Activated T-cell treated with anti-CD3 and anti-CD28 coated beads, Interleukin-2, amount 50 U/mL, for 48 hours (primary cell): Measurements from ENCODE around the gene RNF220.

Source experiments
- DNase-seq, 2 experiments: peaks; one replicate each; pipeline ENCODE4 v3.0.0-alpha.2; 2020

Gene RNF220

GRCh38 chr1:44616991-44617702 is 212.1 kb downstream of the RNF220 start:
- no peak for DNase-seq

GRCh38 chr1:44617703-44618029 is 212.6 kb downstream of the RNF220 start:
- no peak for DNase-seq

- DNase-seq: no peak
Observed at GRCh38 chr1:44619261-44619900, 214.3 kb downstream of the RNF220 start.

GRCh38 chr1:44620072-44620471 is 215.0 kb downstream of the RNF220 start:
- no peak for DNase-seq

GRCh38 chr1:44621841-44622286 is 216.8 kb downstream of the RNF220 start:
- no peak for DNase-seq

GRCh38 chr1:44624268-44624901 is 219.3 kb downstream of the RNF220 start:
- DNase-seq: no peak

DNA sequence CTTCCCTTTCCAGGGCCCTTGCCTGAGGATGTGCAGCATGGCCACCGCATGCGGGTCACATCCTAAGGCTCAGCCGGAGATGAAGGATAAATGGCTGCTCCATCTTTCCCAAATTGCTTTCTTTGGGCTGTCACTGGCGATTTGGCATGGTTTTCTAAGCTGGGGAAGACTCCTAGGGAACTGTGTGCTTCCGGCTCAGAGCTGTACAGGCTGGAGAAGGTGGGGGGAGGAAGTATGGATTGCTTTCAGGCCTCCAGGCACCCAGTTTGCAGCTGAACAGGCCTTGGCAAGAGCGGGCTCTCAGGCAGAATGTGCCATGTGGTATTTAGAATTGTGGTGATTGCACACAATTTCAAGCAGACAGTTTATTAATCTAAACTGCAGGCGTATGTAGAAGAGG is 220.3 kb downstream of the RNF220 start:
- no peak for DNase-seq

DNA sequence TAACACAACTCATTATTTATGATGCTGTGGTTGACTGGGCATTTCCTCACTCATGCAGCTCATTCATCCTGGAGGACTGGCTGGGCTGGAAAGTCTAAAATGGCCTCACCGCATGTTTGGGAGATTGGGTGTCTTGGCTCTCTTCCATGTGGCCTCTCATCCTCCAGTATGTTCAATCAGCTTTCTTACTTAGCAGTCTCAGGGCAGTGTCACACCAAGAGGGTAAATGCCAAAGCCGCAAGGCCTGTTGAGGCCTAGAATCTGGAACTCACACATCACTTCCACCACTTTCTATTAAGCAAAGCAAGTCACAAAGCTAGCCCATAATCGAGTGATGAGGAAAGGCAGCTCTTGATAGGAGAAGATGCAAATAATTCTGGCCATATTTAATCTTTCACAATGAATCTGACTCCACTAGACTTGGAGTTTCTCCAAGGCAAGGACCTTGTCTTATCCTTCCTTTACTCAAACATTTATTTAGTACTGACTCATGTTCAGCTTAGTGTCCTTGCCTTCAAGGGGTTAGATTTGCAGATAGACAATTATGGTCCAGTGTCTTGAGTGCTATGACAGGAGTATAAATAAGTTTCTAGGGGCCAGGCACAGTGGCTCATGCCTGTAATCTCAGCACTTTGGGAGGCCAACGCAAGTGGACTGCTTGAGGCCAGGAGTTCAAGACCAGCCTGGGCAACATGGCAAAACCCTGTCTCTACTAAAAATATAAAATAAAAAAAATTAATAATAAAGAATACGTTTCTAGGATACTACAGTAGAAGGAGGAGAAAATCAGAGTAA is 224.1 kb downstream of the RNF220 start:
- no peak for DNase-seq

GRCh38 chr1:44630116-44630515 is 225.1 kb downstream of the RNF220 start:
- DNase-seq: no peak

DNA sequence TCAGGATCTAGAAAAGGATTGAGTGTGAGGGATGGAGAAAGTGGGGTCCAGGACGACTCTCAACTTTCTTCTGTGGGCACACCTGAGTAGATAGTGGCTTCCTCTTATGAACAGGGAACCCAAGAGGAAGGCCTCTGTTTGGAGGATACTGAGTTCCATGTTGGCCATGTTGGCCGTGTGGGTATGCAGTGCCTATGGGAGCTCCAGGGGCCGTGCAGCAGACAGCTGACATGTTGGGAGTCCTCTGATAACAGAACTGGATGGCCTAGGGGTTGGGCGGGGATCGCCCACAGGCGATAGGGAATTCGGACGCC is 226.2 kb downstream of the RNF220 start:
- DNase-seq: no peak

DNA sequence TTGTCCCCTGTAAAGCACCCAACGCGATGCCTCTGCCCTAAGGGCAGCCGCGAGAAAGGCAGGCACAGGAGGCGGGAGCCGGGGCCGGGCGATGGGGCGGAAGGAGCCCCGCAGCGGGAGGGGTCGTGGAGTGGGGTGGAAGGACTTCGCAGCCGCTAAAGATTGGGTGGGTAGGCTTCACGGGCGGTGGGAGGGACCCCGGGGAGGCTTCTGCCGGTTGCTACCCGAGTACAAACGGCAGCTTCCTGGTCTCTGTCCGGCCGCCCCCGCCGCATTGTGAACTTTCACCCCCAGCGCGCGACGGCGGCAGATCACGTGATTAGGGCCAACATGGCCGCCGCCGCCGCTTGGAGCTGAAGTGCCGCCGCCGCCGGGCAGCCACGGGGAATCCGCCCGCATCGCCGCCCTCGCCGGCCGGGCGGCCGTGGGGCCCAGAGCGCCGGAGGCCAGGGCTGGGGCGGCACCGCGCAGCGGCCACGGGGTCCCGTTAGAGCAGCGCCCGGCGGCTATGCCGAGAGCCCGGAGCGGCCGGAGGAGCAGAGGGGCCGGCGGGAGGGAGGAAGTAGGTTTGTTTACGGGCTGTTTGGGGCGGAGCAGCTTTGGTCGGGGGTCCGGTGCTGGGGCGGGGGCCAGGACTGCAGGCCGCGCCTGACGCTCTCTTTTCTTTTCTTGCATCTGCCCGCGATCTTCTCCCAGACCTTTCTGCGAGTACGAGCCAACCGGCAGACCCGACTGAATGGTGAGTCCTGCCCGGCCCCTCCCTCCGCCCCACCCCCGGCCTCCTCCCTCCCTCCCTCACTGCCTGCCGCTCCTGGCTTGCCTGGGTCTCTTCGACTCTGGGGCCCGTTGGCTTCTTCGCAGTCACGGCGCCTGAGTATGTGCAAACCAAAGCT is 226.8 kb downstream of the RNF220 start:
- DNase-seq: peak; percentile 91 to 93

- DNase-seq: no peak
Observed at GRCh38 chr1:44632598-44632997, 227.5 kb downstream of the RNF220 start.

GRCh38 chr1:44634606-44635189 is 229.6 kb downstream of the RNF220 start:
- no peak for DNase-seq

DNA sequence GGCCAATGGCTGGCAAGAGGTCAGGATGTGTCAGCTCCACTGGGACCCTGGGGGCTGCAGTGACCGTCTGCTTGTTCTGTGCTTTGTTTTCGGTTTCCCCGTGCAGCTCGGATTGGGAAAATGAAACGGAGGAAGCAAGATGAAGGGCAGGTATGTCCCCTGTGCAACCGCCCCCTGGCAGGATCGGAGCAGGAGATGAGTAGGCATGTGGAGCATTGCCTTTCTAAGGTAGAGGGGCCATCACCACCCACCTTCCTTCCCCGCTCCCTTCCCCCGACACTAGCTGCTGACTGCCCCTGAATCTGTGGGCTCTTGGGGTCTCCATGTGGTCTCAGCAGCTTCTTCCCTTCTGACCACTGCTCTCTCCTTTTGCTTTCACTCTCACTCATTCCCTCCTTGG is 230.4 kb downstream of the RNF220 start:
- DNase-seq: no peak

GRCh38 chr1:44636083-44636687 is 231.1 kb downstream of the RNF220 start:
- DNase-seq: no peak

DNA sequence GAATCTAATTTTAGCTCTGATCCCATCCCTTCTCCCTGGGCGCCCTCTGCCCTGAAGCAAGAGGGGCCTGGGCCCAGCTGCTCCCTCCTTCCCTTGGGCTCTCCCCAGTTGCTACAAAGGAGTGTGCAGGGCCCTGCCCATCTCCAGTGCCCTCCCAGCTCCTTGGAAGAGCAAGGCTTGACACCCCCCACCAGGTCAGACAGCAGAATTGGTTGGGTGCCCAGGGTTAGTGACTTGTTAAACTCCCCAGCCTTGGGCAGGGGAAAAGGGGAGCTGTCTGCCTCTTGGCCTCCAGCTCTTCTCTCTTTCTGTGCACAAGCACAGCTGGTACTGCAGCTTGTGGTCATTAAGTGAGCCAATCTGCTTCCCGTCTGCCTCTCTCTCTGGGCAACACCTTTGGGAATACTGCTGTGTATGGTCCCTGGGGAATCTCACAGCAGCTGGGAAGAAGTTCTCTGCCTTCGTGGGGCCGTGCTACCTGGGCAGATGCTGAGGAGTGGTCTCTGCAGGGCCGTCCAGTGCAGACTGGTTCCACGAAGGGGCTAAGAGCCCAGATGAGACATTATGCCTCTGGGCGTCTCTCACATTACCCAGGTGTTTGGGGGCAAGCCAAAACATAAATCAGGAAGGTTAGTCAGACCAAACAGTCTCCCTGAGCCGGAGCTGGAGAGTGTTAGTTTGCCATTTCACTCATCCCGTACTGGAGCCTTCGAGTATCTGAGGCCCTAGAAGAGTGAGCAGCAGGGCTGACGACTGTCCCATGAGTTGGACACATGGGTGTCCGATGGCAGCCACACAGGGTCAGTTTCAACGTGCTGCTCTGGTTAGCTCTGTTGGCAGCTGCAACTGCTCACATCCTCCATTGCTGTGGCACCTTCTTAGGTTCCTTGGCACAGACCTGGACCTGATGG is 231.9 kb downstream of the RNF220 start:
- no peak for DNase-seq

- DNase-seq: no peak
Observed at GRCh38 chr1:44637702-44638411, 232.8 kb downstream of the RNF220 start.

- DNase-seq: no peak
Observed at GRCh38 chr1:44640200-44640853, 235.3 kb downstream of the RNF220 start.
